ENCODE measurements around the gene KLHL35.
"Not testable (repeated sequence)": the region's sequence is repeated elsewhere in the genome, so short reads cannot be mapped to it uniquely, and the experiment has no call there.

Gene KLHL35

DNA sequence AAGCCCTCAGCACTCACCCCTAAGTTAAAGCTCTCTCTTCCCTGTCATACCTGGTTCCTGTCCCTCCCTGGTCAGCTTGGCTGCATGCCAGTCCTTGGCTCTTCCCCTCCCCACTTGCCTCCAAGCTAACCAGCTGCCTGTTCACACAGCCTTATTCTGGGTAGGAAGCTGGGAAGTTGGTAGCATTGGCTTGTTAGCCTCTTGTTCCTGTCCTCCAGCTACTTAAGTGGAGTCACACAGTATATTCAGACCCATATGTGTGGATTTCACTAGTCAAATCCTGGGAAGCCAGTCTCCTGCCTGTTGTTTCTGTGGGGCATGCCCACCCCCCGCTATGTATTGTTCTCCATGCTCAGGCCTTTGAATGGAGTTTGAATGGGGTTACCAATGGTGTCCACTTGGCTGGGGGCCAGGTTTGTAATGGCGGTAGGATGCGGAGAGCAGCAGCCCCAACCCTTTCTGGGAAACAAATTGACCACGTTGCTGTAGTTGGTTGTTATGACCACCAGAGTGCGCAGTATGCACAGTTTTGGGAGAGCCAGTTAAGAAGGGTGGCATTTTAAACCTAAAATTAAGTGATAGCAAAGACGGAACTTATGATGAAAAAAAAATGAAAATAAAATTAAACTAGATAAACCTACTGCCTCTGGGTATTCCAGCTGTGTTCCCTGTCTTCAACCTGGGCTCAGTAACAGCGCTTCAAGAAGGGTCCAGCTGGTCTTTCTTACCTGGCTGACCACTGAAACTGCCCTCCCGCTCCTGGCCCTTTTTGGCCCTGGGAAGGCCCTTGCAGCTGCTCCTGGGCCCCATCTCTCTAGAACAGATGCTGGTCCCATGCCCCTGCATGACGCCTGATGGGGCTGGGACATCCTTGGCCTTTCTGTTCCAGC, 44.4 kb downstream of the KLHL35 start:
- DNase-seq (ENCODE audit: low read depth) = no peak

DNA sequence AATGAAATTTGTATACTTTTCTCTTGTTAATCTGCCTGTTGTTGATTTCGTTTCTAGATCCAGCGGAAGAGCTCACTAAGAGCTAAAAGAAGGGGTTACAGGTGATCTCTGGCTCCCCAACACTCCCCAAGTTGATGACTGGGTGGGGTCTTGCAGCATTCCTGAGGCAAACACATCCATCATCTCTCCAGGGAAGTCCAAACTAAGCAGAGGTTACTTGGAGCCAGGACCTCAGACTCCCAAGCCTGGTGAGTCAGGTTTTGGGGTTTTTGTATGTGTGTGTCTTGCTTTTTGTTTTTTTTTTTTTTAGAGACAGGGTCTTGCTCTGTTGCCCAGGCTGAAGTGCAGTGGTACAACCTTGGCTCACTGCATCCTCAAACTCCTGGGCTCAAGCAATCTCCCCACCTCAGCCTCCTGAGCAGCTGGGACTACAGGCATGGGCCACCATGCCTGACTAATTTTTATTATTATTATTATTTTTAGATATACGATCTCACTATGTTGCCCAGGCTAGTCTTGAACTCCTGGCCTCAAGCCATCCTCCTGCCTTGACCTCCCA, 45.2 kb downstream of the KLHL35 start:
- DNase-seq (ENCODE audit: low read depth) = no peak

DNA sequence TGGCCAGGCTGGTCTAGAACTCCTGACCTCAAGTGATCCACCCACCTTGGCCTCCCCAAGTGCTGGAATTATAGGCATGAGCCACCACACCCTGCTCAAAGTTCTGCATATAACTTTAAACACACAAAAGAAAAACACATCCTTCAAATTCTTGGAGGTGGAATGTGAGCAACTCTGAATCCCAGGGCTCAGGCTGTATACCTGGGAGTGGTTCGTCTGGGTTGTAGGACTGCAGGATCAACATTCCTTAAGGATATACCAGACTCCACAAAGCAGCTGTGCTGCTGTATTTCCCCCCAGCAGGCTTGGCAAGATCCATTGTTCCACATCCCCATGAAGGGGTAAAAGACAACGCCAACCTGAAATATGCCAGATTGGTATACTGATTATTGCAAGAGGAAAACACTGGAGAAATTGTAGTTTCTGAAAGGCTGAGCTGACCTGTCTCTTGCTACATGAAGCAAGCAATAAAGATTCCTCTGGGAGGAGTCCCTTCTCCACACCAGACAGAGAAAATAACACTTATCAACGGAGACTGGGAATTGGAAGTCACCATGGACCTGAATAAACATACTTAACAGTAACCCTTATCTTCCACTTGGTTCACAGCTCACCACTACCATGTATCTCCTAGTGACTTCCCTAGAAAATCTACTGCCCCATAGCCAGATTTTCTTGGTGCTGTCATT, 45.9 kb downstream of the KLHL35 start:
- DNase-seq (ENCODE audit: low read depth) = no peak

DNA sequence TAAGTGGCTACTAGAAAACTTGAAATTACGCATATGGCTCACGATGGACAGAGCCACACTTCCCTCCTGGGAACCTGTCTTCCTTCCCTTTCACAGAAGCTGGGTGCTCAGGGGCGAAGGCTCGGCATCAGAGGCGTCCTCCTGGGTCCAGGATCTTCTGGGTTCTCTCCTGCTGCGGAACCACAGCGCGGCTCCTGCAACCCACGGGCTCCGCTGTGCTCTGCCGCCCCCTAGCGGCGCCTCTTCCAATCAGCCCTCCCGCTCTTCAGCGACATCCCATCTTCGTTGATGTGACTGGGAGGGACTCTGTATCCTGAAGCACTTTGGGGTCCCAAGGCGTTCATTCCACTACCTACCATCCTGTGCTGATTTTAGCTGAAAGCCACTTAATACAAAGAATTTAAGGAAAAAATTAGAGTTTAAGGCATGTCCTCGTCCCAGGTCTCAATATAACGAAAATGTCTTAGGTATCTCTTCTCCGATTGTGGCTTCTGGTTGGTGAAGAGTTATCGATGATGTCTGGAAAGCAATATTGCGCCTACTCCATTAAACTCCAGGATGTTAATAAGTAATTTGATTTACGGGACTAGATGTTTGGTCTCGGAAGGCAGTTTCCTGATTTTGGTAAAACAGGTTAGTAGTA, 48.4 kb downstream of the KLHL35 start:
- DNase-seq (ENCODE audit: low read depth) = no peak

DNA sequence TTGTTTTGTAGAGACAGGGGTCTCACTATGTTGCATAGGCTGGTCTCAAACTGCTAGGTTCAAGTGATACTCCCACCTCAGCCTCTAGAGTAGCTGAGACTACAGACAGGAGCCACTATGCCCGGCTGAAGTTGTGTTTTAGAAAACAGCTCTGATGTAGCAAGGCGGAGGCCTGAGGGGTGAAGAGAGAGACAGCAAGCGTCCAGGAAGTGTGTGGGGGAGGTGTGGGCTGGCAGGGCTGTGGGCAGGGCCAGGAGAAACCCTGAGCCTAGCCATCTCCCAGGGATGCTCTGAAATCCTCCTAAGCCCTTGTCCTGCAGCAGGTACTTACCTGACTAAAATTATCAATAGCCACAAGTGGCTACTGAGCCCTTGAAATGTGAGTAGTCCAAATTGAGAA, 49.8 kb downstream of the KLHL35 start:
- DNase-seq (ENCODE audit: low read depth) = no peak

DNA sequence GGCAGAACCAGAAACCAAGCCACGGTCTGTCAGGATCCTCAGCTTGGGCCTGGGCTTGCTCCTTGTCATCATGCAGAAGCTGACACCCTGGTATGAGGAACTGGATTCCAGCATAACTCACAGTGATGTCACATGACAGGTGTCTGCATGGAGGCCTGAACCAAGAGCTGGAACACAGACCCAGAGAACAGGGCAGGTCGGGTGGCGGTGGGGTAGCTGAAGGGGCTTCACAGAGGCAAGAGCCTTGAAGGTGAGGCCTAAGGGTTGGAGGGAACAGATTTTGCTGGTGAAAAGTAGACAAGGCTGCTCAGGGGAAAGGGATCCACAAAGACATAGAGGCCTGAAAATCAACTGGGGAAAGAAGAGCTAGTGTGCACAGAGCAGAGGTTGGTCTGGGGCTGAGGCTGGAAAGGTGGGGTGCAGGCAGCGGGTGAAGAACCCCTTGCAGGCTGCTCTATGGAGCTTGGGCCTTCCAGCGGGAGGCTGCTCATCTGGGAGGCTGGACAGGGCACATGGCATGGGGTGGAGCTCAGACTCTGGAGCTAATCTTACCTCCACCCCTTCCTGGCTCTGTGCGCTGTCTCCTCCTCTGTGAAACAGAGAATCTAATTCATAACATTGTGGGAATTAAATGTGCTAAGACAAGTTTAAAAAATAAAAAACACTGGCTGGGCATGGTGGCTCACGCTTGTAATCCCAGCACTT, 52.1 kb downstream of the KLHL35 start:
- no peak for DNase-seq (ENCODE audit: low read depth)

DNA sequence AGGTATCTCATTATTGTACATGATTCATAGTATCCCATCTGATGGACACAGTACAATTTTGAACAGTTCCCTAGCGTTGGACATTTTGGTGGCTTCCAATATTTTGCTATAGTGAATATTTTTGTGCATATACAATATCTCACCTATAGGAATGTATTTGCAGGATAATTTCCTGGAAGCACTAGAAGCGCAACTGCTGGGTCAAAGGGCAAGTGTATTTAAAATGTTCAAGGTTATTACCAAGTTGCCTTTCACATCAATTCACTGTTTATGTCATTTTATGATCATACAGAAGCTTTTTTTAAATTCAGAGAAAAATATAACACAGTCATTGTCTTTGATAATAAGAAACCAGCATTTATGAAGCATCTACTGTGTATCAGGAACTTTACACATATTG, 52.8 kb downstream of the KLHL35 start:
- no peak for DNase-seq (ENCODE audit: low read depth)

DNA sequence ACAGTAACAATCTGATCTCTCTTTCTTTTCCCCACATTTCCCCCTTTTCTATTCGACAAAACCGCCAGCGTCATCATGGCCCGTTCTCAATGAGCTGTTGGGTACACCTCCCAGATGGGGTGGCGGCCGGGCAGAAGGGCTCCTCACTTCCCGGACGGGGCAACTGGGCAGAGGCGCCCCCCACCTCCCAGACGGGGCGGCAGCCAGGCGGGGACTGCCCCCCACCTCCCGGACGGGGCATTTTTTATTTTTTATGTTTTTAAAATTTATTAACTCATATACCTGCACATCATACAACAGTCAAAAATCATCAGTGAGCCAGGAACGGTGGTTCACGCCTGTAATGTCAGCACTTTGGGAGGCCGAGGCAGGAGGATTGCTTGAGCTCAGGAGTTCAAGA, 54.2 kb downstream of the KLHL35 start:
- not testable (repeated sequence) for DNase-seq (ENCODE audit: low read depth)

DNA sequence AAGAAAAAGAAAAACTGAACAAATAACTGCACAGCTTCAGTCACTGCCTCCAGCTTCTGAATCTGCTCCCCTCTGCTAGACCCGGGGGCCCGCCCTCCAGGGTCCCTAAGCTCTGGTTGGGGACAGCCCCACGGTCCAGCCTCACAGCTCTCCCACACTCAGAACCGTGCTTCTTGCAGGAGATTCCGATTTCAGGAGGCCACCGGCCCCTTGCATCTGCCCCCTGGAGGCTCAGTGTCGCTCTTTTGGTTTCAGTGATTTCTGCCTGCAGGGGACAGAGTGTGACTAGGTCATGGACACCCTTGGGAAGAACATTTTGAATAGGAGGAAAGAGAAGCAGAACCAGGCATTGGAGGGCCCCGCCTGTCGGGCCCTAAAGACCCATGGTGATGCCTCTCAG, 56.8 kb downstream of the KLHL35 start:
- no peak for DNase-seq (ENCODE audit: low read depth)

DNA sequence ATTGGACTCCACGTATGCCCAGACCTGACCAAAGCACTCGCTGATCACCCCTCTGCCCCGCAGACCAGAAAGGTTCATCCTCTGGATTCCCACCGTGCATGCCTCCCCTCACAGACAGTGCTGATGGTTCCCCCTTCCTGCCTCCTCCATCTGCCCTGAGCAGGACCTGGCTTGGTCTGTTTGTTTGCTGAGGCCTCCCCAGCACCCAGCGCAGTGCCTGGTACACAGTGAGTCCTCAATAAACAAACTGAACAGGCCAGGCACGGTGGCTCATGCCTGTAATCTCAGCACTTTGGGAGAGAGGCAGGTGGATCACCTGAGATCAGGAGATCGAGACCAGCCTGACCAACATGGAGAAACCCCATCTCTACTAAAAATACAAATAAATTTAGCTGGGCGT, 57.4 kb downstream of the KLHL35 start:
- no peak for DNase-seq (ENCODE audit: low read depth)

DNA sequence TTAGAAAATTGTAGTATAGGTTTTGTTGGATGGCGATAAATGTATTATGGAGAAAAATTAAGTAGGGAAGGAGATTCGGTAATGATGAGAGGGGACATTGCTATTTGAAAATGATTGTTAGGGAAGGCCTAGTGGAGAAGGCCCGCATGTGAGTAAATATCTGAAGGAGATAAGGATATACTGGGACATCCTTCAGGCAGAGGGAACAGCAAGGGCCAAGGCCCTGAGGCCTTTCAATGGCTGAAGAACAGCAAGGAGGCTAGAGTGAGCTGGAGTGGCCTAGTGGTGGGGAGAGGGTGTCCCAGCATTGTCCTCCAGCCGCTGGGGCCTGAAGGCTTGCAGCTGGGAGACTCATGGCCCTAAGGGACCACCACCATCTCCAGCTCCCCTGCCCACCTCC, 58.4 kb downstream of the KLHL35 start:
- DNase-seq (ENCODE audit: low read depth) = no peak

DNA sequence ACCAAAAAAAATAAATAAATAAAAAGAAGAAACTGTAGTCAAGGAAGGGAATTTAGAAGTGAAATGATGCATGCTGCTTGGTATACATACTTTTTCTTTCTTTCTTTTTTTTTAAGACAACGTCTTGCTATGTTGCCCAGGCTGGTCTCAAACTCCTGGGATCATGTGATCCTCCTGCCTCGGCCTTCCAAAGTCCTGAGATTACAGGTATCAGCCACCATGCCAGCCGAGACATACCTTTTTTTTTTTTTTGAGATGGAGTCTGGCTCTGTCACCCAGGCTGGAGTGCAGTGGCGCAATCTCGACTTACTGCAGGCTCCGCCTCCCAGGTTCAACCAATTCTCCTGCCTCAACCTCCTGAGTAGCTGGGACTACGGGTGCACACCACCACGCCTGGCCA, 59.8 kb downstream of the KLHL35 start:
- DNase-seq (ENCODE audit: low read depth) = no peak

Data from HS-5 (cell line).